ENCODE data around the gene VWA2.

Gene VWA2

DNA sequence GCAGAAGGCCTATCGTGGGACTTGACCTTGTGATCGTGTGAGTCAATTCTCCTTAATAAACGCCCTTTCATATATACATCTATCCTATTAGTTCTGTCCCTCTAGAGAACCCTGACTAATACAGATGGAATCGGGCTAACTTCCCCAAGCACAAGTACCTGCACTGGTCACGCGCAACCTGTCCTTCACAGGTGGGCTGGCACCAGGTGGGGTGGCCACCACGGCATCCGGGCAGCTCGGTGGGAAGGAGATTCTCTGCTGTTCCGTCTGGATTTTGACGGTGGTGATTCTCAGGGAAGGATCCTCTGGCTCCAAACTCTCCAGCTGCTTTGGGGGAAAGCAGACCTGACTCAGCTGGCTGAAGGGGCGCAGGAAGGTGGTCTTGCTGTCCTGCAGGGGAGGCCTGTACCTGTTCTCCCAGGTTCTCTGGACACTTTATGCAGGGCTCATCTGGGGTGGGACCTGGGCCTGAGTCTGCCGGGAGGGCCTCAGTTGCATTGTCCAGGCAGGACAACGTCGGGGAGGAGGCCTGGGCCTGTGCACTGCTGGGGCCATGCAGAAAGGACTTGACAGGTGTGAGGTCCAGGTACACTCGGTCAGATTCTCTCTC is 61.1 kb downstream of the VWA2 start:
- no peak for FAIRE-seq

DNA sequence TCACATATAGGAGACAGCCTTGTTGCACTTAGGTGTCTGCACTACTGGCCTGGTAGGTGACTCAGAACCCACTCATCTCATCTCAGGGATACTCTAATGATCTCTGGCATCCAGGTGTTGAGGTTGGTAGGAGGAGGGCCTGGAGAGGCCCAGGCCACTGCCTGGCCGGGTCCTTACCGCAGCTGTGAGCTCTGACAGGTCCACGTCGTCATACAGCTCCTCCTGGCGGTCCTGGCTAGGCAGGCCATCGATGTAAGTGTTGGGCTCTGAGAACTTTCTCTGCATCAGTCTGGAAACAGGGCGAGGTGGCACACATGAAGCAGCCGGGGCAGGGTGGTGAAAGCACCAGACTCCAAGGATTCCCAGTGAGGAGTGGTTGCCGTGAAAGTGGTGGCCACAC is 62.1 kb downstream of the VWA2 start:
- FAIRE-seq, result no peak

DNA sequence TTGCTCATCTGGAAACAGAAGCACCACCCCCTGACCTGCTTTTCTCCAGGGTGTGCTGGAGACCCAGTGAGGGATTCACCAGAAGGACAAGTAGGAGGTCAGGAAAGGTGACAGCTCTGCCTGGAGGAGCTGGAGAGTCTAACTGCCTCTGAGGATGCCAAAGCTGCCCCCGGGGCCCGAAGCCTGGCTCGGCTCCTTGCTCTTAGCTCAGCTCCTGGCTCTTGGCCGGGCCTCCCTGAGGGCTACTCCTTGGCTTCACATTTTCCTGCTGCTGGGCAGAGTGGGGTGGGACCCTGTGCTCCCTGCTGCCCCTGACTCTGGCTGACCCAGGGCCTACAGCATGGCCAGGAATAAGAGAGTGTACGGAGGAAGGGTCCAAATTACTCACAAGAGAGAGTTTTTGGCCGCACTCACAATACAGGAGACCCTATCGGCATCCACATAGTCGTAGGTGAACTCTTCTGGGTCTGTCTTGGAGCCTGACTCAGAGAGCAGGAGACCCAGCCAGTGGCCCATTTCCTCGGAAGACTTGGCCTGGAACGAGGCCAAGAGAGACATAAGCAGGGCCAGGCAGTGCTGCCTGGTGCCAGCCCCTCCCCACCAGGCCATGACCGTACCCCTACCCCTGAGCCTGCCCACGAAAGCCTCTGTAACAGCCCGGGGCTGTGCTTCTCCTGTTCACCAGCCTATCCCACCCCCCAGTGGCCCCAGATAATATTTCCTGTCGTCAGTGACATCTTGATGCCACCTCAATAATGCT is 63.1 kb downstream of the VWA2 start:
- no peak for FAIRE-seq

DNA sequence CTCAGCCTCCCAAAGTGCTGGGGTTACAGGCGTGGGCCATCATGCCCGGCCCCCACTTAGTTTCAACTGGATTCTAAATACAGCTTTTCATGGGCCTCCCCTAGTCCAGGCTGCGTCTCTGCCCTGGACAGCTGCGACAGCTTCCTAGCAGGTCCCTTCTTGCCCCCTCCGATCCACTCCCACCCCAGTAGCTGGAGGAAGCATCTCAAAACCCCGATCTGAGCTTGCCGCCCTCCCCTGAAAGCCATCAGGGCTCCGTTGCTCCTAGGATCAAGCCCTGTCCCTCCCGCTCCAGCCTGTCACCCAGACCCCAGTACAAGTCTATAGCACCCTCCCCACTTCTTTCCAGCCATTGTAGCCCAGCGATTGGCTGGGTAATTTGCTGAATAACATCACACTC is 64.5 kb downstream of the VWA2 start:
- FAIRE-seq, result no peak

DNA sequence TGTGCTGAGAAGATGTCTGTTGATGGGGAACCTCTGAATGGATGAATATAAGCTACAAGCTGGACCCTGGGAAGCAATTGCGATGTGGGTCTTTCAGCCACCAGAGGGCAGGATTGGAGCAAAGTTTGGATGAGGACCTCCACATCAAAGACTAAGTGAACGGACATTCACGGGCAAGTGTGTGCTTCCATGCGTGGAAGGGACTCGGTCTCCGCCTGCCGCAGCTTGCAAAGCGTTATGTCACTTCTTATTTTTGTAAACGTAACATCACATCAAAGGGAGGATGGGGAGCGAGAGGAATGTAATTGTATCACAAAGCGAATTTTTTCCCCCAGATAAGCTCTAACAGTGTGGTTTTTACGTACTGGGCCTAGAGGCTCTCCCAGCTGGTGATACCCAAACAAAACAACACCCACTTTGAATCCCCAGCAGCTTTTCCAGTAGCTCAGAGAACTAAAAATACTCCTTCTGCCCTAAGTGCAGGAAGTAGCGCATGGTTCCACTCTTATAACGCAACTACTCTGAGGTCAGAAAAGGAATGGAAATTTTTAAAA is 65.0 kb downstream of the VWA2 start:
- no peak for FAIRE-seq

DNA sequence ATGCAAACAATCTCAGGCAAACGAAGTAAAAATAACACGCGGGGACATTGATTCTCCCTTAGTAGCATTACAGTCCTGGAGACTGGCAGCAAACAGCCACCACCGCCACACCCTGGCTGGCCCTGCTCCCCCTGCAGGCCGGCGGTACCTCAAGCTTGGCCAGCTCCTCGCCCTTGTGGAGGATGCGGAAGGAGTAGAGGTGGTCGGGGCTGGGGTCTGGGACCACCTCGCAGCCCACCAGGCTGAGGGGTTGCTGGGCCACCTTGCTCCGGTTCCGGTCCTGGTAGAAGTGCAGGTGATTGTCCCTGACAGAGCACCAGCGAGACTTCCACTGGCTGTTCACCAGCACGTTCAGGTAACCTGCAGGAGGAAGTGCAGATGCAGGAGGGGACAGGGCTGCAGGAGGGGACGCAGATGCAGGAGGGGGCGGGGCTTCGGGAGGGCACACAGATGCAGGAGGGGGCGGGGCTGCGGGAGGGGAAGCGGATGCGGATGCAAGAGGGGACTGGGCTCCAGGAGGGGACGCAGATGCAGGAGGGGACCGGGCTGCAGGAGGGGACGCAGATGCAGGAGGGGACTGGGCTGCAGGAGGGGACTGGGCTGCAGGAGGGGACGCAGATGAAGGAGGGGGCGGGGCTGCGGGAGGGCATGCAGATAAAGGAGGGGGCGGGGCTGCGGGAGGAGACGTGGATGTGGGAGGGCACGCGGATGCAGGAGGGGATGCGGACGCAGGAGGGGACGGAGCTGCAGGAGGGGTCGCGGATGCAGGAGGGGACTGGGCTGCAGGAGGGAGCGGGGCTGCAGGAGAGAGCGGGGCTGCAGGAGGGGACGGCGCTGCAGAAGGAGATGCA is 65.7 kb downstream of the VWA2 start:
- no peak for FAIRE-seq

DNA sequence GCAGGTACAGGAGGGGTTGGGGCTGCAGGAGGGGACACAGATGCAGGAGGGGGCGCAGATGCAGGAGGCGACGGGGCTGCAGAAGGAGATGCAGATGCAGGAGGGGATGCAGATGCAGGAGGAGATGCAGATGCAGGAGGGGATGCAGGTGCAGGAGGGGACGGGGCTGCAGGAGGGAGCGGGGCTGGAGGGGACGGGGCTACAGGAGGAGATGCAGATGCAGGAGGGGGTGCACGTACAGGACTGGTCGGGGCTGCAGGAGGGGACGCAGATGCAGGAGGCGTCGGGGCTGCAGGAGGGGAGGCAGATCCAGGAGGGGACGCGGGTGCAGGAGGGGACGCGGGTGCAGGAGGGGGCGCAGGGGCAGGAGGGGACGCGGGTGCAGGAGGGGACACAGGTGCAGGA is 66.5 kb downstream of the VWA2 start:
- FAIRE-seq, result no peak

DNA sequence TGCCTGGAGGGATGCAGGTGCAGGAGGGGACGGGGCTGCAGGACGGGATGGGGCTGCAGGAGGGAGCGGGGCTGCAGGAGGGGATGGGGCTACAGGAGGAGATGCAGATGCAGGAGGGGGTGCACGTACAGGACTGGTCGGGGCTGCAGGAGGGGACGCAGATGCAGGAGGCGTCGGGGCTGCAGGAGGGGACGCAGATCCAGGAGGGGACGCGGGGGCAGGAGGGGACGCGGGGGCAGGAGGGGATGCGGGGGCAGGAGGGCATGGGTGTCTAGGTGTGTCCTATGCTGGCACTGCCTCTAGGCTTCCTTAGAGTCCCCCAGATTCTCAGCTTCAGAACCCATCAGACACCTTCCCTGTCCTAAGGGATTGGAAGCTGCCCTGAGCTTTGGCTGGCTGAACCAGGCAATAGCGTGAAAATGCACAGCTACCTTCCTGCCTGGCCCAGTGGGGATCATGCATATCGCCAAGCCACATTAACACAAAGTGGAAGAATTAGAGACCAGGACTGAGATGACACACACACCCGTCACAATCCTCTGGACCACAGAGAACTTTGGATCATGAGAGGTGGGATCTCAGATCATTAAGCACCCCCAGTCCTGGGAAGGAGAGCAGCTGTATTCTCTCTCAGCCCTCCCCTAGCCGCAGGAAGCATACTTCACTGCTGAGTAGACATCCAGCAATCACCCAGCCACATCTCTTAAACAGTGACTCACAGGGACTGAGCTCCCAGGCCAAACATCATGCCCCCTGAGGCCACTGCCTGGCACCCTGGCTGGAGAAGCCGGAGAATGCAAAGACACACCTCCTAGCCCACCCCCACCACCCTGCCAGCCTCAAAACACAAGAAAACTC is 67.3 kb downstream of the VWA2 start:
- no peak for FAIRE-seq

DNA sequence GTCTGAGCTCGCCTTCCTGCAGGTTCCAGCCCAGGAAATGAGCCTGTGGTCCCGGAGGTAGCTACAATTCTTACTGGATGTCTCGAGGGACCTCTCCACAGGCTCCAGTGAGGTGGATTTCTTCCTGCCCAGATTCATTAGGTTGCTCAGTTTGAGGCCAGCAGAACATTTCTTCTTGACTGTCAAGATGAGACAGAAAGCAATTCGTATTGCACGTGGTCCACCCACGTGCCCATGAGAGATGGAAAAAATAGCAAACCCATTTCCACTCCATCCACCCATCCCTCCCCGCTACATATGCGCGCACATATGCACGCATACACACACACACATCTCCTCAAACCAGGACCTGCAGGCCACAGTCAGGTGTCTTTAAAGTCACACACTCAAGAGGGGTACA is 68.7 kb downstream of the VWA2 start:
- no peak for FAIRE-seq

DNA sequence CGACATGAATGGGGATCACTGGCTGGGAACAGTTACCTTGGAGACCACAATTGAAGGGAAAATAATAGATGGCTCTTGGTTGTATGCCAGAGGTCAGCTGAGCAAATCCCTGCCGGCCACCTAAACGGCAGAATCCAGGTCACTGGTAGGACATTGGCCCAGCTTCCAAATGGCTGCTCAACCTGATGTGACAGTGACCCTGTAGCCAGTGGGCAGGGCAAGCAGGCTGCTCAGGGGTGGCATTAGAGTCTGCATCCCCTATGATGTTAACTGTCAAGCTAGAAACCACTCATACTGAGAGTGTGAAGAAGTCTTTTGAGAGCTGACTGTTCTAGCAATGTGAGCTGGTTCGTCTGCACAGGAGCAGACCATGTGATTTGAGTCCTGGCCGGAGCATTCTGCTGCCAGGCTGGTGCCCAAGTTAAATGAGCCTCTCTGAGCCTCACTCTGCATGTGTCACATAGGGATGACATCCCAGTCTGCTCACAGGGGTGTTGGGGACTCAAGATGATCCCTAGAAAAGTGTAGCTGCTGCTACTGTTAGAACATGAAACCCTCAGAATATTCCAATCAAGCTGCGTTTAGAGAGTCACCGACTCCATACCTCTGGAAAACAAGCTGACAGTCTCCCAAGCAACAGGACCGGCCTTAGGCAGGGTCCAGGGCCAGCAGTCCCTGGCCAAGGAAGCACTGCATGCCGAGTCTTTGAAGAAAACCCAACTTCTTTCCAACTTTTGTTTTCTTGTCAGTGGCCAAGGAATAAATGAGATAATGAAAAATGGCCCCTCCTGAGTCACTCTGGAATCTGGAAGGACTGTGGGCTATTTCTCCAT is 69.7 kb downstream of the VWA2 start:
- FAIRE-seq, result no peak

DNA sequence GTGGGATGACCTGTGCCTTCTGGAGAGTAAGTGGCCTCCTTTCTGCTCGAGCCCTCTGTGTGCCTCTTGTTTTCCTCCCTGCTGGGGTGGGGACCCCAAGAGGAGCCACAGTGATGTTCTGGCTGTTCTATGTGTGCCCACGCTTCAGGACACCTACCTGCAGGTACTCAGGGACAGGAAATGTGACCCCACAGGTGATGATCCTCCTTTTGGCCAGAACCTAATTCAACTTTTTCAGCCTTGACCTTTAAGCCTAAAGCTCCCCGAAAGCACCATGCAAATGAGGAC is 70.3 kb downstream of the VWA2 start:
- no peak for FAIRE-seq

DNA sequence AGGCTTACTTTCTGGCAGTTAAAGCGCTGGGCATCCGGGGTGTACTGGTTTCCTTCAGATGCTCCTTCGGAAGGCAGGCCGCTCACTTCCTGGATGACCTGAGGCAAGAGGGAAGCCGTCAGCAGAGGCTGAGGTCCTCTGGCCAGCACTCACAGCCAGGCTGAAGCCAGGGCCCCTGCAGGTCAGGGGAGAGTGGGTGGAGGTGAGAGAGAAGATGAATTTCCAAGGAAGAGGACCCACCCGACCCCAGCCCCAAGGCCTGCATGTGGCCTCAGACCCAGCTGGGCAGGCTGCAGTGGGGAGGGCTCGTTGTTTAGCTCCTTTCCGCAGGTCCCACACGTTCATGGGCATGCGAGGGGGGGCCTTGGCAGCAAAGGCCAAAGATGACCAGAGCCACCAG is 71.3 kb downstream of the VWA2 start:
- no peak for FAIRE-seq

DNA sequence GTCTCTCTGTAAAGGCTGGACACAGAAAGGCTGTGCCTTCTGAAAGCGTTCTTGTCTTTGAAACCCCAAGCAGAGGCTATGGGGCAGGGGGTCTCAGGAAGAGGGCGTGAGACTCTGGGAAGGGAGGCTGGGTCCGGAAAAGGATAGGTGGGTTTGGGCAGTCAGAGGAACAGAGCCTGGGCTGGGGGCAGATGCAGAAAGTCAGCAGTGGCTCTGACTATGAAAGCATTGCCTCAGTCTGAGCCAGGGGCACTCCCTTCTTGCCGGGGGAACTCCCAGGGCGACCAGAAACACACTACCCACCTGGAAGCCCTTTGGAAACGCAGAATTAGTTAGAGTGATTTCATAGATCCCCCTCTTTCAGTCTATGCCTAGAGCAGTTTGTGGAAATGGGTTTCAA is 72.0 kb downstream of the VWA2 start:
- no peak for FAIRE-seq

DNA sequence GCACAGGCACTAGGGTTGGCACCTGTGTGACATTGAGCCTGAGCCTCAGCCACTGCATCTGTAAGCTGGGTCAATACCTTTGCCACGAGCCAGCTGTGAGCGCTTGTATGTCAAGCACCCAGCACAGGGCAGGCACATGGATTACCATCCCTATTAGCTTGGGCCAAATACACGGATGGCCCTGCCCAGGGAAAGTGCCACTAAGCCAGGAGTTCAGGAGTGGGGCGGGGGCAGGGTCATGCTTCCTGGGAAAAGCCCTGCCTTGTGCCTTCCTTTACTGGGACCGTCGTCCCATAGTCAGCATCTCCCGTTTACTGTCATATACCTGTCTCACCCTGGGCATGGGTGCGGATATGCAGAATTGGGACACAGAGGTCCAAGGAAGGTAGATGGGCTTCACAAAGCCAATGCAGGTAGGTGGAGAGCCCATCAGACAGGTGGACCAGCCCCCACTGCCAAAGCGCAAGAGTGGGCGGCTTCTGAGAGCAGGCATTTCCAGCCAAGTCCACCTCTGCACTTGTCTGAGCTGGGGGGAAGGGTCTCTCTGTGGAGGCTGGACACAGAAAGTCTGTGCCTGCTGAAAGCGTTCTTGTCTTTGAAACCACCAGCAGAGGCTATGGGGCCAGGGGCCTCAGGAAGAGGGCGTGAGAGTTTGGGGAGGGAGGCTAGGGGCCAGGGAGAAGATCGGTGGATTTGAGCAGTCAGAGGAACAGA is 72.6 kb downstream of the VWA2 start:
- no peak for FAIRE-seq

DNA sequence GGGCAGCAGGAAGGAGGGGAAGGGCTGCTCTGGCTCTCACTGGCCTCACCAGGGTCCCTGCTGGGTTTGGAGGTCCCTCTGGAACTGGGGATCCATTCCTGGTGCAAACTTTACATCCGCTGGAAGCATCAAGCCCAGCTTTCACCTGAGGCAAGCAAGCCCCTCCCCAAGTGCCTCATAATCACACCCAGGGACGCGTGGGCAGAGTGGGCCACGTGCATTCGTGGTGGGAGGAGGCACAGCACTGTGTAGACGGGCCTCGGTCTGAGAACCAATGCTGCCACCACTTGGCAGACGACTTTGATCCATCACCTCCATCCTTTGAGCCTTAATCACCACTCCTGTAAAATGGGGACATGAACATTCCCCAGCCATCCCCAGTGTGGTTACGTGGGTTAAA is 74.1 kb downstream of the VWA2 start:
- no peak for FAIRE-seq

DNA sequence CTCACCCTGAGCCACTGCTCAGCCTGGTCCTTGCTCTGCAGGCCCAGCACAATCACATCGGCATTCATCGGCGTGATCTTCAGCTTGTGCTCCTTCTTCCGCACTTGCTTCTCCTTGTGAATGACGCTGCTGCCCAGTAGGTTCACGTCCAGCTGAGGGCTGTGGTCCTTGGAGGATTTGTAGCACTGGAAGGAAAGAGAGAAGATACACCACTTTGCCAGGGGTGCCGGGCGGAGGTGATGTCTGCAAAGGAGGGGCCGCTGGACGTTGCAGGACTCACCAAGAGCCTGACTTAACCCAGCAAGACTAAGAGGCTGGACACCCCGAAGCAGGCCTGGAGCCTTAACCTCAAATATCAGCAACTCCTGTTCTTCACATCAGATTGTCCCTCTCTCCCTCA is 74.8 kb downstream of the VWA2 start:
- no peak for FAIRE-seq

DNA sequence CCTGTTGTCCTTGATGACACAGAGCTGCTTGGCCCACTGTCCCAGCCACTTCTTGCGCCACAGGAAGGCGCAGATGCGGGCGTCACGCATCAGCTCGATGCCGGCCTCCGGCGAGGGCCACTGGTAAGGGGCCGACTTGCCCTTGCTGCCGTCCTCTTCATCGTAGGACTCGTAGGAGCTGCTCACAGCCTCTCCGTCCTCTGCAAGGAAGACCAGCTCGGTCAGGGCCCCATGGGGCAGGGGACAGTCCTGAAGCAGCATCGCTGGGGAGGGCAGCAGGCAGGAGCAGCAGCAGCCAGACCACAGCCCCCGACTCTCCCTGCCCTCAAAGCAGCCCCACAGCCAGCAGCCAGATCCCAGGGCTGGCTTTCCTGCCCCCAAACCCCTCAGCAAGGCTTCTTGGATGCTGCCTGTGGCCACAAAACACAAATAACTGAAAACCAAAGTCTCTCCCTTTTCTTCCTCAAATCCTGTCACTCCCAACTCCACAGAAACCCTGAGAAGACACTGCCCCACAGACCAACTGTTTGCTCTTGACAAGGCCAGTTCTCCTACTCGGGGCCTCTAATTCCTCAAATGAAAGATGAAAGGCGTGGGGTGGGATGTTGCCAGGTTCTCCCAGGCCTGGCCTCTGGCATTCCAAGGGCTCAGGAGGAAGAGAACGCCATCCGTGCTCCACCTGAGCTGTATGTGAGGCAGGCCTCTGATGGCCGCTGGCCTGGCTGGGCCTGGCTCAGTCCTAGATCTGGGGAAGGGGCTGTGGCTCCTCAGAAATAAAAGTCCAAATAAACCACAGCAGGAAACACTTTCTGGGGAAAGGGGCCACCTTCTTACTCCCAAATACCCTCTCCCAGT is 76.7 kb downstream of the VWA2 start:
- no peak for FAIRE-seq

DNA sequence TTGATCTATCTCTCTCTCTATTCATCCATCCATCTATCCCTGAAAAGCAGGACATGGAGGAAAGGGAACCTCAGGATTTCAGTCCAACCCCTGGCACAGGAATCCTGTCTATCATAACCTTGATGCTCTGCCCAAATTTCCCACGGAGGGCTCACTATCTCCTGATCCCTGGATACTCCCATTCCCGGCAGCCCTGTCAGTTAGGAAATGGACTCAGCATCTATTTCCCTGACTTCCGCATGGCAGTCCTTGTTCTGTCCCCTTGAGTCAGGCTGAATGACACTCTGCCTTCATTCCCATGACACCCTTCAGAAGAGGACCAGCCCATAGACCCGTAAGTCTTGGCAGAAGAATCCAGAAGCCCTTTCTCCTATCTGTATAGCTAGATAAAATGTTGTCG is 77.7 kb downstream of the VWA2 start:
- FAIRE-seq, result no peak

DNA sequence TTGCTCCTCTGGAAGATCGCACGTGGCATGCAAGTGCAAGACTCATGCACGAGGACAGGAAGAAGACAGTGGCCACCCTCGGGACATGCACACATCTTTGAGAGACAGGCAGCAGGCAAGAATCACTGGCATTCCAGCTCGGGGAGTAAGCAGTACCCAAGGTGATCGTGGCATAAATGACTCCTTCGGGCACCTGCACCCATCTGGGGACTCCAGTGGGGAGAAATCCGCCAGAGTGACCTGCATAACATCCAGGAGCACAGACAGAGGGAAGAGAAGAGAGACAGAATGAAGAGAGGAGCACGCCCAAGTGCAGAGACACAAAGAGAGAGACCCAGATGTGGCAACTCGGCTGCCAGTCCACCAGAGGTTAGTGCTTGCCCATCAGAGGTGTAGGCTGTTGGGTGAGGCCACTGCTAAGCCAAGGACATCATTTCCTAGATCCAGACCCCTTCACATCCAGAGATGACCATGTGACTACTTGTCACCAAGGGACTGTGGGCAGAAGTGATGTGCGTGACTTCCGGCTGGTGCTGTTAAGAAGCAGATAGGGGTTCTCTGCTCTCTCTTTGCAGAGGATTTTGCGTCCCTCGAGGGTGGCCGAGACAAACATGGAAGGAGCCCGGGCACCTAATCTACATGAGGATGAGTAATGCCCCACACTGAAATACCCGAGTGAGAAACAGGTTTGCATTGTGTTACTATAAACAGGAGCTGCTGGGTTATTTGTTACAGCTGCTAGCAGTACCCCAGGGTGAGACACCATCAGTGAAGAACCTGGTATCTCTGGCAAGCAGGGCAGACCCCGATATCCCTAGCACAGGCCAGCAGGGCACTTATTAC is 80.6 kb downstream of the VWA2 start:
- no peak for FAIRE-seq

Data from TTC549 (cell line).